Activated CD4-positive, CD25-positive, alpha-beta regulatory T cell treated with anti-CD3 and anti-CD28 coated beads, Interleukin-2, amount 50 U/mL, for 24 hours (primary cell): ENCODE measurements around the gene PCDHGC5.

ENCODE experiments used
- ATAC-seq, 2 donors: fragments of 150-1000 bp; cut with Tn5 transposase; one replicate each; pipeline ENCODE4 v1.10.0; 2021; ENCODE audit warnings: mild to moderate bottlenecking in 1 of 2, moderate library complexity in 1 of 2

The PCDHGC5 gene

DNA sequence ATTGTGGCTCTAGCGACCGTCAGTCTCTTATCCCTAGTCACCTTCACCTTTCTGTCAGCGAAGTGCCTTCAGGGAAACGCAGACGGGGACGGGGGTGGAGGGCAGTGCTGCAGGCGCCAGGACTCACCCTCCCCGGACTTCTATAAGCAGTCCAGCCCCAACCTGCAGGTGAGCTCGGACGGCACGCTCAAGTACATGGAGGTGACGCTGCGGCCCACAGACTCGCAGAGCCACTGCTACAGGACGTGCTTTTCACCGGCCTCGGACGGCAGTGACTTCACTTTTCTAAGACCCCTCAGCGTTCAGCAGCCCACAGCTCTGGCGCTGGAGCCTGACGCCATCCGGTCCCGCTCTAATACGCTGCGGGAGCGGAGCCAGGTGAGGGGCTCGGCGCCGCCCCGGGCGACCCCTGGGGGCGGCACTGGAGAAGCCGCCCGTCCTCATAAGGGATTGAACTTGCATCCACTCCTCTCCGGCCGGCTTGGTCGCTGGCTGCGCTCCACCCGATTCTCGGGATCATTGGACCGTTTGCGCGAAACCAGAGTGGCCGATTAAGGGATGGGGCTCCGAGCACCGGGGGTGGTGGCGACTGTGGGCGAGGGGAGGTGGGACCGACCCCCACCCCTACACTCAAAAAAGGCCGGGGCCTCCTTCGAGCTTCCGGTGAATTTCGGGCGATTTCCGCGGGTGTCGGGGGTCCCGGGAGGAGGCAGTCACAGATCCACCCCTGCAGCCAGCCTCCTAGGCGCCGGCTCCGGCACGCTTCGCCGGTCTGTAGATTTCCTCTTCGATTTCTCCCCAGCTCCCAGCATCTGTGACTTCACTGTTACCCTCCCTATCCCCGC lies 2.7 kb downstream of the PCDHGC5 start:
- ATAC-seq = peak in 1 of 2 donors; percentile 5

DNA sequence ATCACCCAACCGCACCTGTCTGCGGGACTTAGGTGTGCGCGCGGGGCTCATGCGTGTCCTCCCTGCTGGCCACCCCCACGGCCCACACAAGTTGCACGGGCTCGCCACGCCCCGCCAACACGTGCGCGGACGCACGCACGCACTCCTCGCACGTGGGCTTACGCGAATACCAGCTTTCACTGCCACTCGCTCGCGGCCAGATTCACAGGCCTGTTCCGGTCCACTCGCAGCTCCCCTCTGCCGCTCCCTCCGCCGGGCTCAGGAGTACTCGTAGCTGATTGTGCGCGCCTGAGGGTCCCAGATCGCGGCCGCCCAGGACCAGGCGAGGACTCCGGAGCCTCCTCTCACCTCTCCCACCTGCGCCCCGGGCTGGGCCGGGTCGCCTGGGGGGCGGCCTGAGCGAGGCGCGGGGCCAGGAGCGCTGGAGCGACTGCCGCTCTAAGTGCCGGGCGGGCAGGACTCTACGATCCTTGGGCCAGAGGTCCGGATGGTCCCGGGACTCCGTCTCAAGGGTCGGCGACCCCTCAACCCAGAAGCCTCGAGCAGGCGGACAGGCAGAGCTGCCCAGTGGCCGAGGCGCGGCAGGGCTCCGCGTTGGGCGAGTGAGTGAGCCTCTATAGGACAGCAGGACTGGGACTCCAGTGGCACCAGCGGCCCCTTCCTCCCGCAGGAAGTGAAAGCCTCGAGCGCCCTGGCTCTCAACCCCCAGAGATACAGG lies 3.4 kb downstream of the PCDHGC5 start:
- ATAC-seq = peak; percentile 44 to 49

DNA sequence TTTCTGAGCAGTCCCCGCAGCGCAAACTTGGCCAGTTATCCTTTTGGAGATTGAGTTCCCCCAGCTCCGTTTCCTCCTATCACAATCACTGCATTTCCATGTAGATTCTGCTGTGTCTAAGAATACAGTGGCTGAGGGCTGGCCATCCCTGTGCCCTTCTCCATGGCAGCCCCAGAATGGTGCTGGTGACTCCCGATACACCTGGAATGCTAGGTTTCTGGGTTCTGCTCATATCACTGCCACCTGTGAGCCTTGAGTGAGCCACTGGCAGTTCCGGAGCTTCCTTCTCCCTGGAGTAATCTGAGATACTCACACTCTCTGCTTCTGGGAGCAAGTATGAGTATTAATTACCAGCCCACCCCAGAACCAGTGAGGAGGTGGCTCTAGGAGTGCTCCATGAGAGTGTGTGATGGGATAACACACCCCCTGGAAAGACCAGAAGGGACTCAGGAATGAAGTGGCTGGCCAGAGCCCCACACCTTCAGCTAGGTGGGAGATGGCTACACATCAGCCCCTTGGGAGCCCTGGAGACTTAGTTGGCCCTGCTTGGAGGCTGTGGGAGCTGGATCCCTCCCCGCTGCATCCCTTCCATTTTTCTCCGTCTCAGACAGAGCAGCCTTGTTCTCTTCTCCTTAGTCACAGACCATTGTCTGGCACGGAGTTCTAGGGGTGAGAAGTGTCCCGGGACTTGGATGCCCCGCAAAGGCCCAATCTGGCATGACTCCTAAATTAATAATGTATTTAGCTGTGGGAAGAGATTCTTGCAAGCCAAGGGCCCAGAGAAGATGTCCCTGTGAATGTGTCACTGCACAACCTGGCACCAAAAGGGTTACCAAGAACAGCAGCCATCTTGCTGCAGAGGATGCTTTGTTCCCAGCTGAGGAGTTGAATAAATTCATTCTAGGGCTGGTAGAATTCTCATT lies 4.9 kb downstream of the PCDHGC5 start:
- no peak for ATAC-seq

DNA sequence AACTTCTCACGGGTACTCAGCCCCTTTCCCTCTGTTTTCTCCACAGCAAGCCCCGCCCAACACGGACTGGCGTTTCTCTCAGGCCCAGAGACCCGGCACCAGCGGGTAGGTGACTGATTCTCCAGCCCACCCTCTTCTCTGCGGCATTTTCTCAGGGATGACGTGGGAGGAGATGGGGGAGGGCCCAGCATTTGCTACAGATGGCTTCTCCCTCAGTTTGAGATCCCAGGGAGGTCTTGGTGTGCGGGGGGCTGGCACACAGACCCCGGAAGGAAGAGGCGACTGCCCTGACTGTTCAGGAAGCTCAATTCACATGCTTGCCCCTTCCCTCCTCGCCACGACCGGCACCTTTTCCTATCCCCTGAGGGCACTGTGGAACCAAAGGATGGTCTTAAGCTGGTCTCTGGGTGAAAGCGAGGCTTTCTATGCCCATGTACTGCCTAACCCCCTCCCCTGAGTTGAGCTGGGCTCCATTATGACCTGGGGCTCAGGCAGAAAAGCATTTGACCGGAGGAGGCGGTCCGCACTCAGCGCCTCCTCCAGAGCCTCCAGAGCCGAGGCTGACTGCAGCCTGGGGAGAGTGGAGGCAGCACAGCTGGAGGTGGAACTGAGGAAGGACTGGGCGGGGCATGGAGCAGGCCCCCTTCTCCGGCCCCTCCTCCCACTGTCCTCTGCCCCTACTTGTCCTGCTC lies 6.0 kb downstream of the PCDHGC5 start:
- ATAC-seq = no peak

DNA sequence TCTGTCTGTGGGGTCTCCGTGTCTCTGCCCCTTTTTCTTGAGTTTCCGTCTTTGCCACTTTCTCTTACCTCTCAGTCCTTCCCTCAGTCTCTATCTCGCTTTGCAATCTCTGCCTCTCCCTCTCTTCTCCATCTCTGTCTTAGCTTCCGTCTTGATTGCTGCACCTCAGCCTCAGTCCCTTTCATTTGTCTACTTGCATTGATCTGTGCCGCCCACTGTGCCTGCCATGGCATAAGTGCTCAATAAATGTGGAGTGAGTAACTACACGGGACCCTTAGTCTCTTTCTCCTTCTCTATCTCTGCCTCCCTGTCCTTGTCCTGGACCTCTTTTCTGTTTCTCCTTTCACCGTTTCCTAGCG lies 6.6 kb downstream of the PCDHGC5 start:
- no peak for ATAC-seq

DNA sequence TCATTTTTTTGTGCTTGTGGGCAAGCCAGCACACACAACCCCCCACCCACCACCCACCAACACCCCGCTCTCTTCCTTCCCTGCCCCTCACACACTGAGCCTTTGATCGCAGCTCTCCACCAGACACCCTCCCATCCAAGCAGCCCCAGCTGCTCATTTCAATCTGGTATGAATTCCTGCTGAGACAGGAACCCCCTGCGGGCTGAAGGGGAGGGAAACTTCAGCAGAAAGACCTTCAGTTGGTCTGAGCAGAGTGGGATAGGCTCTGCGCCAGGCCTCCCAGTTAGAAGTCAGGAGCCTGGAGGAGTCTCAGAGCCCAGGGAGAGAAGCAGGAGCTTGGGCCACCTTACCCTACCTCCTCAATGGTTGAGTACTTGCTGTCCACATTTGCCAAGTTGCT lies 7.2 kb downstream of the PCDHGC5 start:
- no peak for ATAC-seq

DNA sequence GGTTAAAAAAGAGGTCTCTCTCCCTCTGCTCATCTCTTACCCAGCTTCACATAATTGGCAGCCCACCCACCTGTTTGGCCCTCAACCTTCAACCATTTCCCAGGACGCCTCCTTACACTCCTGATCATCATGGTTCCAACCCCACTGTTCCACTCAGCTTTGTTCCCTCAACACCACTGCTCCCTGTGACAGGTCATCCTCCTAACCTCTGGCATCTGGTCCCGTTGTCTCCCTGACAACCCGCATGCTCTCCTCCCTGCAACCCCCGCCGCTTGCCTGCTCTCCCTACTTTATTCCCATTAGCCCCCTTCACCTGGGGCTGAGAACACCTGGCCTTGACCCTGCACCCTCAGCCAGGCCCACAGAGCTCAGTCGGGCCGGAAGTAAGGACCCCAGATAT lies 12.9 kb downstream of the PCDHGC5 start:
- no peak for ATAC-seq

DNA sequence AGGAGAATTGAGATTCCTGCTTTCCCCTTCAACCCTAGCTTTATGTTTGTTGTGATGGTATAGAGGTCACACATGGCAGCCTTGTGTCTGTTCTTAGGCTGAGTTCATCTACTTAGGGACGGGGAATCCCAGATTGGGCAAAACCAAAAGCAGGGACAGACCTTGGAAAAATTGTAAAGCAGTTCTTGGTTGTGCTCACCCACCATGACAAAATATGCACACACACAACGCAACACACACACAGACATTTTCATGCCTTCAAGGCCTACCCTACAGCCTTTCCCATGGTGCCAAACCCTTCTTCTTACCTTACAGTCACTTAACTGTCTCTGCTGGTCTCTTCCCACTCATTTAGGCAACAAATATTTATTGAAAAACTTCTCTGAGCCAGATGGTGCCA lies 14.8 kb downstream of the PCDHGC5 start:
- ATAC-seq = no peak

DNA sequence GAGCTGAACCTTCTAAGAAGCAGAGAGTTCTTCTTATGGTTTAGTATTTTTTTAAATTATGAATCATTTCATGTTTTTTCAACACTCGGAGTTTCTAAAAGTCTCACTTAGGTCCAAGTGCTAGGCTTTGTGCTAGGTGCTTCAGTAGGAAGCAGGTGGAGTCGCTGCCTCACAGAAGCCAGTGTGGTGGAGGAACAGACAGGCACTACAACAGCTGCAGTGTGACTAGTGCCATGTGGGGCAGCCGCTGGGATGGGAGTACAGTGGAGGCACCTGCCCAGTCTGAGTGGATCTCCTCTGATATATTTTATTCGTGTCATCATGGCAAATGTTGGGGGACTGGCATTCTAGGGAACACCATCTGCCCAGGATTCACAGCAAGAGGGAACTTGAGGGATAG lies 15.3 kb downstream of the PCDHGC5 start:
- no peak for ATAC-seq

DNA sequence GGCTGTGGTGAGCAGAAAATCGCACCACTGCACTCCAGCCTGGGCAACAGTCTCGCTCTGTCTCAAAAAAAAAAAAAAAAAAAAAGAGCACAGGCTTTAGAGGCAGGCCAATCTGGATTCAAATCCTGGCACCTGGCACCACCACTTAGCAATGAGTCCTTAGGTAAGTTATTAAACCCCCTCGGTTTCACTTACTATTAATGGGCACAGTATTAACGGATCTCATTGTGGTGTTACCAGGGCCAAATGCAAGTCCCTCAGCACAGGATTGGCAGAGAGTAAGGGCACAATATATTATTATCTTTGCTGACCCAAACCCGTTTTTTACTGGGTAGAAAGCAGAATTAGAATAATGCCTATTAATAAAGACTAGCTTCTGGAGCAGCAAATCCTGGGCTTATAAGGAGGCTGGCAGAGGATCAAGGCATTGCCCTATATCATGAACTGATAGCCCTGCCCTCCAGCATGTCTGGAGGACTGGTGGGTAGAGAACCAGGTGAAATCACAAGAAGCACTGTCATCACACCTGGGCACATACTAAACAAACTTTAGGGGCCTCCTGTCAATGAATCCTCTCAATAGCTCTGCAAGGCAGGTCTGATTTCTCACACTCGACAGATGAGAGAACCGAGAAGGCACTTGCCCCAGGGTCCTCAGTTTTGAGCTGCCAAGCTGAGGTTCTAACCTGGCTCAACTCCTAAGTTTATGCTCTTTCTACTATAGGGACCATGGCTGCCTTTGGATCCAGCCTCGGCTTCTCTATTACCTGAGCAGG lies 17.7 kb downstream of the PCDHGC5 start:
- ATAC-seq = no peak

DNA sequence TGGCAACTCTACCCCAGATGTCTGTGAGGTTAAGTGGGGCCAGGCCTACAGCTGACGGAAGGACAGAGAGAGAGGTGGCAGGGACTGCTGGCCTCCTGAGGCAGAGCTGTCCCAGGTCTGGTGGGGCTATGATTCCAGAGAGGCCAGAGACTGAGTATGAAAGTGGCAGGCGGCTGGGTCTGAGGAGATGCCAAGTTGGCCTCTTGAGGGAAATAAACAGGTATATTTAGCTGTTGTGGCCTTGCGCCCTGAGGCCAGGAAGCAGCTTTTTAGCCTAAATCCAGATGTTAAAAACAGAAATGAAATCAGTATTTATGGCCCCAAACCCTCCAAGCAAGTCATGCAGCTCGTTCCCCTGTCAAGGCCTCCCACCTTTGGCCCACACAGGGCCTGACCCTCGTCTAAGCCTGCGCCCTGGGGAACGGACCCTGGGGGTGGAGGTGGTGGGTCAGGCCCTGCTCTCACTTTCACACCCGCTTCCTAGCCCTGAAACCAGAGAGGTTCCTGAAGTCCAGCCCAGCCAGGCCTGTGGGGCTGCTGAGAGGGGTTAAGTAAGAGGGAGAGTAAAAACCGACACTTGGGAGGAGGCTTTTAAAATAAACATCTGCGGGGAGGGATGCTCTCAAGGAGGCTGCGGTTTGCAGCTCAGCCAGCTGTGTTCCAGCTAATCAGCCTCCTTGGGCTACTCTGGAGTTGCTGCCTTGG lies 18.7 kb downstream of the PCDHGC5 start:
- no peak for ATAC-seq

DNA sequence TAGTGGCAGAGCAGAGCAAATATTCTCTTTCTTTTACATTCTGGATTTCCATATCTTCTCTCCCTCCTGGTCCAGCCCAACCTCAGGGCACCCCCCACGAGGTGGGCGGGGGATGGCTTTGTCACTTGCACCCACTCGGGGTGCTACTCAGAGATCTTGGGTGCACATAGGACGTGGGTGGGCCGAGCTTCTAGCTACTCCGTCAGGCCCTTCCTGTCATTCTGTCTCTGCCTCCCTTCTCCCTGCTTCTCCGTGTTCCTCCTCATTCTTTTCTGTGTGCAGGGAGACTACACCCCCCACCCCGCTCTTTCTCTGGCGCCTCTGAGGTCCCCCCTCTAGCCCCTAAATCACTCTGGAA lies 19.5 kb downstream of the PCDHGC5 start:
- no peak for ATAC-seq

DNA sequence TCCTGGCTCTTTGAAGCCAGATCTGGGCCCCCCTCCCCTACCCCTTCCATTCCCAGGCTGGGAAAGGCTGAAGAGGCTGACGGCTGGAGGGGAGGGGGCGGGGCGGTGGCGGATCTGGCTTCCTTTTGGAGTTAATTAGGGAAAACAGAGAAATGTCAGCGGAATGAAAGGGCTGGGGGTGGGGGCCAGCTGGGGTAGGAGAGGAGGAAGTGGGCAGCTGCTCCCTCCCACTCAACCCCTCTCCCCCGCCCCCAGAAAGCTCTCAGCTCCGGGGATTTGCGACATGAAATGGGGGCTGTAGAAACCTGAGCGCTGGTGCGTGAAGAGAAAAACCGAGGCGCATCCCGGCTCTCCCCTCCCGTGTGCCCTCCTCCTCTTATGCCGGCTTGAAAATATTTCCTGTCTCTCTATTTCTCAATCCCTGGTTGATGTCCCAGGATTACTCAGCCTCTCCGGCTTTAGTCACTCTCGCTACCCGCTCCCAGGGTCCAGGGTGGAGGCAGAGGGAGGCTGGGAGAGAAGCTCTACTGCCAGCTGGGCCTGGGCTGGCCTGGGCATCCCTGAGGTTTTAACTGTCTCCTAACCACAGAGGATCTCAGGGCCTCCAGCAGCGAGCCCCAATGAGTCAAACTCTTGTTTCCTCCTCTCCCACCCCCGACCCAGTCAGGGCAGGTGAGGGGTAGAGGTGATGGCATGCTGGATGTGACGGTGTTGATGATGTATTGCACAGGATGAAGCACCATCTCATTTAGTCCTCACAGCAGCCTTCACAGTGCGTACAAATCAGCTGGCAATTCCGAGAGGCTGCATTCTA lies 20.1 kb downstream of the PCDHGC5 start:
- ATAC-seq = no peak

DNA sequence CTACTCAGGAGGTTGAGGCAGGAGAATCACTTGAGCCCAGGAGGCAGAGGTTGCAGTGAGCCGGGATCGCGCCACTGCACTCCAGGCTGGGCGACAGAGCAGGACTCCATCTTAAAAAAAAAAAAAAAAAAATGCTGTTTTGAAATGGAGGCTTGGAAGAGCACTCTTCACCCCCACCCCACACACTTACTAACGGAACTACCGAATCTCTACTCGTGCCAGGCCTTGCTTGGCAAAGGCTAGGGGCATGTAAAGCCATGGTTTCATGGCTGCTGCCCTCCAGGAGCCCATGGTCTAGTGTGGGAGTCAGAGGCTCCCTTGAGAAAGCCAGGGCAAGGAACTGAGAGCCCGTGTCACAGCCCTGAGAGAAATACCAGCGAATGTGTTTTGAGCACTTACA lies 21.3 kb downstream of the PCDHGC5 start:
- ATAC-seq = no peak

DNA sequence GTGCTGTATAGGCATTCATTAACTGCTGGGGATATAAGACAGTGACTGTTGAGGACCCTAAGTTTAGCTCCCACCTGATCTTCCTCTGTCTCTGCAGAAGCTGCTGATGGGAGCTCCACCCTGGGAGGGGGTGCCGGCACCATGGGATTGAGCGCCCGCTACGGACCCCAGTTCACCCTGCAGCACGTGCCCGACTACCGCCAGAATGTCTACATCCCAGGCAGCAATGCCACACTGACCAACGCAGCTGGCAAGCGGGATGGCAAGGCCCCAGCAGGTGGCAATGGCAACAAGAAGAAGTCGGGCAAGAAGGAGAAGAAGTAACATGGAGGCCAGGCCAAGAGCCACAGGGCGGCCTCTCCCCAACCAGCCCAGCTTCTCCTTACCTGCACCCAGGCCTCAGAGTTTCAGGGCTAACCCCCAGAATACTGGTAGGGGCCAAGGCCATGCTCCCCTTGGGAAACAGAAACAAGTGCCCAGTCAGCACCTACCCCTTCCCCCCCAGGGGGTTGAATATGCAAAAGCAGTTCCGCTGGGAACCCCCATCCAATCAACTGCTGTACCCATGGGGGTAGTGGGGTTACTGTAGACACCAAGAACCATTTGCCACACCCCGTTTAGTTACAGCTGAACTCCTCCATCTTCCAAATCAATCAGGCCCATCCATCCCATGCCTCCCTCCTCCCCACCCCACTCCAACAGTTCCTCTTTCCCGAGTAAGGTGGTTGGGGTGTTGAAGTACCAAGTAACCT lies 22.1 kb downstream of the PCDHGC5 start:
- ATAC-seq = no peak

DNA sequence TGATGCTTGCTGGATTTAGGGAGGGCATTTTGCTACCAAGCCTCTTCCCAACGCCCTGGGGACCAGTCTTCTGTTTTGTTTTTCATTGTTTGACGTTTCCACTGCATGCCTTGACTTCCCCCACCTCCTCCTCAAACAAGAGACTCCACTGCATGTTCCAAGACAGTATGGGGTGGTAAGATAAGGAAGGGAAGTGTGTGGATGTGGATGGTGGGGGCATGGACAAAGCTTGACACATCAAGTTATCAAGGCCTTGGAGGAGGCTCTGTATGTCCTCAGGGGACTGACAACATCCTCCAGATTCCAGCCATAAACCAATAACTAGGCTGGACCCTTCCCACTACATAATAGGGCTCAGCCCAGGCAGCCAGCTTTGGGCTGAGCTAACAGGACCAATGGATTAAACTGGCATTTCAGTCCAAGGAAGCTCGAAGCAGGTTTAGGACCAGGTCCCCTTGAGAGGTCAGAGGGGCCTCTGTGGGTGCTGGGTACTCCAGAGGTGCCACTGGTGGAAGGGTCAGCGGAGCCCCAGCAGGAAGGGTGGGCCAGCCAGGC lies 23.0 kb downstream of the PCDHGC5 start:
- no peak for ATAC-seq

DNA sequence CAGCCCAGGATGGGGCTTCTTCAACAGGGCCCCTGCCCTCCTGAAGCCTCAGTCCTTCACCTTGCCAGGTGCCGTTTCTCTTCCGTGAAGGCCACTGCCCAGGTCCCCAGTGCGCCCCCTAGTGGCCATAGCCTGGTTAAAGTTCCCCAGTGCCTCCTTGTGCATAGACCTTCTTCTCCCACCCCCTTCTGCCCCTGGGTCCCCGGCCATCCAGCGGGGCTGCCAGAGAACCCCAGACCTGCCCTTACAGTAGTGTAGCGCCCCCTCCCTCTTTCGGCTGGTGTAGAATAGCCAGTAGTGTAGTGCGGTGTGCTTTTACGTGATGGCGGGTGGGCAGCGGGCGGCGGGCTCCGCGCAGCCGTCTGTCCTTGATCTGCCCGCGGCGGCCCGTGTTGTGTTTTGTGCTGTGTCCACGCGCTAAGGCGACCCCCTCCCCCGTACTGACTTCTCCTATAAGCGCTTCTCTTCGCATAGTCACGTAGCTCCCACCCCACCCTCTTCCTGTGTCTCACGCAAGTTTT lies 23.6 kb downstream of the PCDHGC5 start:
- peak; percentile 40 to 43 for ATAC-seq

DNA sequence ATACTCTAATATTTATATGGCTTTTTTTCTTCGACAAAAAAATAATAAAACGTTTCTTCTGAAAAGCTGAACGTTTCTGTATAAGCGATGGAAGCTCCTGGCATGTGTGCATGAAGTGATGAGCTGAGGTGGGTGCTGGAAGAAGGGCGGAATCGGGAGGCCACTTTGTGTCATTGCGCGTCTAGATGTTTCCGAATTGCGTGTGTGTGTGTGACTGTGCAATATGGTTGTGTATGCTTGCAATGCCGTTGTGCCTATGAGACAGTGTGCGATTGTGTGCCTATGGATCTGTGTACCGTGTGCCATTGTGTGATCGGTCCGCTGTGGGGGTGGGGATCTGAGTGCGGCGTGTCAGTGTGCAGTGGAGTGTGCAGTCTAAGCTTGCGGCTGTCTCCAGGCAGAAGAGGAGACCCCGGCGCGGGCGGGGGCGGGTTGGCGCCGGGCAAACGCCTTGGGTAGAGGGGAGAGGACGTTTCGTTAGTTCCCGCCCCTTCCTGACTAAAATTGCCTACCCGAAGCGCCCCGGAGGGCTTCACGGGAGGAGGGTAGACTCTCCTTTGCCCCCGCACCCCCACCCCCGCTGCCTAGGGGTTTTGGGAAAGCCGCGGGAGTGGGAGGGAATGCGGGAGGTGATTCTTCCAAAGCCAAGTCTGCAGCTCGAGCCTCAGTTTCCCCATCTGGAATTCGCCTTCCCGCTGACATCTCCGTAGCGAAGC lies 24.2 kb downstream of the PCDHGC5 start:
- peak; percentile 40 to 45 for ATAC-seq
